Germinal center (tissue), 1 donor: Measurements from ENCODE around the gene TCF7L2.
"Not testable (repeated sequence)": the region's sequence is repeated elsewhere in the genome, so short reads cannot be mapped to it uniquely, and the experiment has no call there.

Experiments used
- DNase-seq: peaks from one replicate; pipeline ENCODE4 v3.0.0; 2012; ENCODE audit warnings: mixed read lengths, low spot score

TCF7L2 gene

DNA sequence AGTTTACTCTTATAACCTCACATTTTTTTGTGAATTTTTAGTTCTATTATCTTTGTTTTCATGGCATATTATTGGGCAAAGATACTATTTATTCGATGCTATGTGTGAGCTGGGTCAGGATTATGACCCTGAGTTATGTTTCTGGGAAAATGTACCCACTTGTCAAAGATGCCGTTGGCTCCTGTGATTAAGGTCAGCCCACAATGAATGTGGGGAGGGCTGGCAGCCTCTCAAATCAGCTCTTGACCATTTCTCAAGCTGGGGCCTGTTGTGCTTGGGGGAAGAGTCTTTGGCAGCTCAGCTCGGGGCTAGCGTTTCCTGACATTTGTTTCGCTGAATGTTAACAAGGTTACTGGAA lies 97.5 kb downstream of the TCF7L2 start:
- DNase-seq: no peak

DNA sequence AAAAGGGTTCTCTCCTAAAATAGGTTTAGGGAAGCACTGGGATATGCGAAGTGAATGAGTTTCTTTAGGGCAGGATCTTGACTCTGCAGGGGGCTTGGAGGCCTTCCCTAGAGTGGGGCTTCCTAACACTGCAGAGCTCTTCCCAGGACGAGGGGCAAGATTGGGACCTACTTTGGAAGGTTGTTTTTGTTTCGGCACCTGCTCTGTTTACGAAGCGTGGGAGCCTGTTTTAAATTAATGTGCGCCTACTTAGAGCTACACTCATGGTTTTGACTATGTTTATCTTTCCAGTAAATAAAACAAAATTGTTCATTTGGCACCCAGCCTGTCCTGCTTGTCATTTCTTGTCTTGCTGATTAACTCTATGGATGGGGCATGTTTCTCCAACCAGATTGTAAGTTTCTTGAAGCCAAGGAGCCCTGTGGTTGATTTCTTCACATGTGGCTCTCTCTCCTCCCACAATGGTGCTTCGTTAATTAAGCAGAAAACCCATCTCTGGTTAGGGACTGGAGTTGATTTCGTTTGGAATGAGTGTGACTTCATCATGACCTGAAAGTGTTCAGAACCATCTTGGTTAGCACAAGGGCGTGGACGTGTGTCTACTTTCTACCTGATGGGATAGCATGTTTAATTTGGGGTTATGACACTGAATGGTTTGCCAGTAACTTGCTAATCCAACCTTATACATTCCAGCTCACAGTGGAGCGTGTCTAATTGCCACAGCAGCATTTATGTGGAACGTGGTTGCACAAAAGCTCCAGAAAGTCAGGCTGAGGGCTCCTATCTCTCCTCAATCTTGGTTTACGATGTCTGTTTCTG lies 98.1 kb downstream of the TCF7L2 start:
- DNase-seq: no peak

DNA sequence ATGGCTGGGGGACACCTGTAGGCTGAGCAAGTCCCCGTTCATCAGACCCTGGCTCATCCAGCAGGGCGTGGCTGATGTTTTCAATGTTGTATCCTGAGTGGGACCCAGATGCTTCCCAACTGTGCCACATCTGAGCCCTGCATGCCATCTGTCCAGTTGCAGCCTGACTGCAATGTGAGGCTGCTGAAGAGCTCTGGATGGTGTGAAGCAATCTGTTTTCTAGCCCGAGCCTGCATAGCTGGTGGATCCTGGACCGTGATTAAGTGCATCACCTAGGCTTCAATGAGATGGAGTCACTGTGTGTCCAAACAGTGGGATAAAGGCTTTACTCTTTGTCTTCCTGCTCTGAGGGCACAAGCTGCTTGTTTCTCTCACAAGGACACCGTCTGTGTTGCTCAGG lies 99.8 kb downstream of the TCF7L2 start:
- no peak for DNase-seq

GRCh38 chr10:113052076-113052830 lies 102.2 kb downstream of the TCF7L2 start:
- DNase-seq: no peak

DNA sequence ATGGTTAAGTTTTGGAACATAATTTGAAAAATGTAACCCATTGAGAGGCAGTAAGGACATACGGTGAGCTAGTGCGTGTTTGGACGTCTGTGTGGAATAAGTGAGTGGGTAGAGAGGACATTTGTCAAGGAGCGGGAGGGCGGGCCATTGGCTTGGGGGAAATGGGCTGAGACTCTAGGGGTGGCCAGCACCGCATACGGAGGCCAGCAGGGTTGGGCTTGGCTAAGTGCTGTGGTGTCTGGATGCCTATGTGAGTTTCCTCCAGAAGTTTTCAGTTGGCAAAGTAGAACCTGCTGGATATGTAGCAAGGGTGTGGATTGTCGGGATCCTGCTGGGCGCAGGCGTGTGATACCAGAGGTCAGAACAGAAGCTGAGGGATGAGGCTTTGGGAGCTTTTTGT lies 103.0 kb downstream of the TCF7L2 start:
- DNase-seq: no peak

DNA sequence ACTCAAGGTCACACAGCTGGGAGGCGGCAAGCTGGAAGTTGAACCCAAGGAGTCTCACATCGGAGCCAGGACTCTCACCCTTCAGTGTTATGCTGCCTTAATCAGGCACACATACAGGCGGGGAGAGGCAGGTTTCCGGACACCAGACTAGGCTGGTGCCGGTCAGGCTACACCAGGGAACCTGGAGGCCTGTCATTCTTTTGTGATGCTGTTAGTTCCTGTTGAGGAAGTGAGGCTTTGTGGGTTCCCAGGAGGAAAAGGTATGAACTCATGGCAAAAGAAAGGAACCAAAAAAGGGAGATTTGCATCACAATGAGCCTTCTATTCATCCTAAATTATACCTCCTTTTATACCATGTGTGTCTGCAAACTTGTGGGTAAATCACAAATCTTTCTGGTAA lies 103.8 kb downstream of the TCF7L2 start:
- DNase-seq: no peak

DNA sequence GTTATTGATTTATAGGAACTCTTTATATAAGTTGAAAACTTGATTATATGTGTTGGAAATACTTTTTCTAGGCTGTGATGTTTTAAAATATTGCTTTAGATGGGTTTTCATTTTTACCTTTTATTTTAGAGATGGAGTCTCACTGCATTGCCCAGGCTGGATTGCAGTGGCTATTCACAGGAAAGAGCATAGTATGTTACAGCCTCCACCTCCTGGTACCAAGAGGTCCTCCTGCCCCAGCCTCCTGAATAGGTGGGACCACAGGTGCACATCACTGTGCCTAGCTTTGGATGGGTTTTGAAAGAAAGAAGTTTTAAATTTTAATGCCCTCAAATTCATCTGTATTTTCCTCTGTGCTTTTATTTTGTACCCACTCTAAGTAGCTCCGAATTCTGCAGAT lies 105.4 kb downstream of the TCF7L2 start:
- no peak for DNase-seq

- no peak for DNase-seq
Measured at GRCh38 chr10:113056030-113056429, 106.0 kb downstream of the TCF7L2 start.

GRCh38 chr10:113056441-113057021 lies 106.5 kb downstream of the TCF7L2 start:
- DNase-seq: no peak

DNA sequence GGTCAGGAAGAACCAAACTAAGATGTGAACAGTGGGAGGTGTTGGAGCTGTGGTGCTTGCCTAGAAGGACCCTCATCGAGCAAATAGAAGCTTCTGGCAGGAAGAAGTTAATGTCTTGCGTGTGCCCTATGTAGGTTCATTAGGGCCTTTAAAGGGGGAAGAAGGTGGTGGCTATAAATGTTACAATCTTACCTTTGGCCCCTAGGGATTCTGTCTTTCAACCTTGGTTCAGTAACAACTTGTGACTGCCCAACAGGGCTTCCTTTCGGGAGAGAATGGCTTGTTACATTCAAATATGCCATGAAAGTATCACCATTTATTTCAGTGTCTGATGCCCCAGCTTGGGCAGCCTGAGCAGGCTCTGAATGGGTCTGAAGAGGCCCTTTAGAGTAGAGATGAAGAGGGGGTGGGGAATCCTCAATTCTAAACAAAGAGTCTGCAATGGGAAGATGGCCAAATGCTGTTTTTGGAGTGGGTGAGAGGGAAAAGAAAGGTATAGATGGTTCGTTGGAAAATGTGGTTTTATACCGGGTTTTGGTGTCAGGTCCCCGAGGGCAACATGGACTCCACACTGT lies 108.0 kb downstream of the TCF7L2 start:
- no peak for DNase-seq

- no peak for DNase-seq
Measured at GRCh38 chr10:113058523-113059370, 108.7 kb downstream of the TCF7L2 start.

- DNase-seq: no peak
Measured at GRCh38 chr10:113059371-113059780, 109.3 kb downstream of the TCF7L2 start.

GRCh38 chr10:113060201-113061053 lies 110.4 kb downstream of the TCF7L2 start:
- DNase-seq: no peak

DNA sequence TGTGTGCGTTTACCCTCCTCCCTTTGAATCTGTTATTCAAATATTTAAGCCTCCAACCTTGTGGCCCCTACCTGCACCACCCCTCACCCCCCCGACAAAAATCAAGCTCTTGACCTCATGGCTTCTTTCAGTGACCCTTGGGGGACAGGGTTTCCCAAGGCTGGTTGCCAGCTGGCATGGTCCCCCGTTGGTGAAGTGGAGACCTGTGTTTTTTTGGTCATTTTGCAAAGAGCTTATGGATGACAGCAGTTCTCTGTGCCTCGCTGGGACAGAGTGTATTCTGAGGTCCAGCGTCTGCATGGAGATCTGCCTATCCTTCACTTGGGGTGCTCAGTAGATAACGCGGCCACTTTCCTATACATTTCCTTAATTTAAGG lies 111.0 kb downstream of the TCF7L2 start:
- no peak for DNase-seq

- no peak for DNase-seq
Measured at GRCh38 chr10:113061557-113061956, 111.5 kb downstream of the TCF7L2 start.

DNA sequence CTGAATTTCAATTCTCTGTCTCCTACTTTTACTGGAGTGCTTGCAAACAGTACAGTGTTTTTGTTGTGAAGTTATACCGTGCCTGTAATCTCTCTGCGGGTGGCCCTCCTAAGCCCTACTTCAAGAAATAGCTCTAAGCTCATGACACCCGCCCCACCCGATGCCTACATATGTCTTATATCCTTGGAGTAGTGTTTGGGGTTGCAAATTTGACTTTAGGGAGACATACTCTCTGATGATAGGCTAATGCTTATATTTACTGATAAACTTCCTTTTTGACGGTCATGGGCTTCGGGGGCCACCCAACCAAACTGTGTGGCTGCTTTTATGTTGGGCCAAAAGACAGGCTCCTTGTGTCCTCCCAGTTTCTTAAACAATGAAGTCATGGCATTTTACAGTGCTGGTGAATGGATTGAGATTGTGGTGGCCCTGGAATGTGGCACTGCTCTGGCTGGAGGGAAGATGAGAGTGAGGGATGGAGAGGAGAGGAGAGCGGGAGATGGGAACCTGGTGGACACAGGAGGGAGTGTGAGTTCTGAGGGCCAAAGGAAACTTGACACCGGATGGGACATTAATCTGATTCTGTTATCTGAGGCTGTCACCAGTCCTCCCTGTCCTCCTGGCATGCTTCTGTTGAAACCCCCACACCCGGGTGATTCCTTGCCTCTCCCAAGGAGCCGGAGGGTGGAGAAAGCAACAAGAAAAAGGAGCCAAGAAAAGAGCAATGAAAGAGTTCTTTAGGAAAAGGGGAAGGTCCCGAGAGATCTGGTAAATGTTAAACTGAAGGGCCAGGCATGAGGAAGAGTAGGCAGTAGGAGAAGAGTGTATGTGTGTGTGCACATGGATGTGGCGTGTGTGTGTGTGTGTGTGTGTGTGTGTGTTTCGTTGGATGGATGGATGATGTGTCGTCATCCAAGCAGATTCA lies 113.3 kb downstream of the TCF7L2 start:
- DNase-seq: no peak

DNA sequence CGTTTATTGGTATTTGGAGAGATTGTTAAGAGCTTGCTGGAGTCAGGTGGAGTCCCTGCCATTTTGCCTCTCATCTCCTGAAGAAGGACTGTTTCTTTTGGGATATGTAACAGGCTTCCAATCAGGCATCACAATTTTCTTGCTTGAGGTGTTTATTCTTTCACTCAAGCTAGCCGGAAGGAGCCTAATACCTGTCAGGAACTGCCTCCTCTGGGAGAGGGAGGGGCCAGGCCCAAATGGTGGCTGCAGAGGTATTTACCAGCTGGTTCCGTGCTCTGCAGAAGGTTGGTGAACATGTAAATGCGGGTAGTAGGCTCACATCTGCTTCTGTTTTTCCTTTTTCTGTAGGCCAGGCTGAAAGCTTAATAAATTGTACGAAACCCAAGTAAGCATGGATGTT lies 114.0 kb downstream of the TCF7L2 start:
- no peak for DNase-seq

- DNase-seq: not testable (repeated sequence)
Measured at GRCh38 chr10:113066120-113066519, 116.1 kb downstream of the TCF7L2 start.

DNA sequence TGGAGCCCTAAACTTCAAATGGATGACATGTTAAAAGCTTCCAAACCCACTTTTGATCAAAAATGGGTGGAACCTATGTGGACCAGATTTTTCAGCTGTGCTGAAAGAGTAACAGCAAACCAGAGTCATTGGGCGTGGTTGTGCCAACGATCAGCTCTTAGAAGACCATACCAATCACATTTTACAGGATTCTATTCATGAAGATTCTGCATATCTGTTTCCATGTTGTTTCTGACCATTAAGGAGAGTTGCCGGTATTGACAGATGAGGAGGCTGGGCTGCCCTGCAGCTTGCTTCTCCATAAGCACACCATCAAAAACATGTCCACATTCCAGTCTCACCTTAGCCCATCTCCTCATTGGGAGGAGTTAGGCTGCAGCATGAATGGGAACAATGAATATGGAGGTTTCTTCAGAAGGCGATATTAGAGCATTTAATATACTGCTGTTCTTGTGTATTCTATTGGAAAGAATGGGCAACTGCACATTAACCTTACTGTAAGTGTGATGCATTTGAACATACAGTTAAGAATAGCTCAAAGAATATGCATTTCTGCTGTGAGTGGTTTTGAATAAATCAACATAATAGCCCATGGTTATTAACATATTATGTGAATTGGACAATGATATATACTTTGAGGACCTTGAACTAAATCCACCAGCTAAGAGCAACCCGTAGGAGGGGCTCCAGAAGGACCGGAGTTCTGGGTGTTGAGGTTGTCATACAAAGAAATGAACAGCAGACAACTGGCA lies 116.7 kb downstream of the TCF7L2 start:
- no peak for DNase-seq
